VCaP (cell line): ENCODE results near the gene CPXM1.

Experiments
- H3K27ac ChIP-seq: fragments of 450-650 bp; 2 replicates; pipeline ENCODE4 v1.5.1; 2017
- CTCF ChIP-seq: fragments of 450-650 bp; conservative IDR thresholded peaks from 2 replicates; pipeline ENCODE4 v1.5.1; 2017; ENCODE audit warnings: mild to moderate bottlenecking, moderate library complexity

The CPXM1 gene

GRCh38 chr20:2800521-2801285 lies at the start of gene CPXM1:
Gene CPXM1, minus strand, starts transcription at chr20:2800627. Its CDS starts 55 bp downstream, at chr20:2800572.
- TF ChIP-seq CTCF: no peak
- H3K27ac ChIP-seq: no peak within 1 kb of the TSS

- TF ChIP-seq CTCF: no peak
These were observed 49.1 kb upstream of the CPXM1 start for GRCh38 chr20:2849529-2849928.

GRCh38 chr20:2847802-2848201 lies 47.4 kb upstream of the CPXM1 start:
- no peak for TF ChIP-seq CTCF
- no peak overlapping the region for H3K27ac ChIP-seq

More at GRCh38 chr20:2849529-2849928, 49.1 kb upstream of the CPXM1 start:
- no peak overlapping the region for H3K27ac ChIP-seq

- TF ChIP-seq CTCF: no peak
These were observed 46.3 kb upstream of the CPXM1 start for GRCh38 chr20:2846698-2847097.

GRCh38 chr20:2845607-2846006 lies 45.2 kb upstream of the CPXM1 start:
- no peak for TF ChIP-seq CTCF
- H3K27ac ChIP-seq: no peak overlapping the region

More at GRCh38 chr20:2846698-2847097, 46.3 kb upstream of the CPXM1 start:
- H3K27ac ChIP-seq: no peak overlapping the region

- TF ChIP-seq CTCF: no peak
- H3K27ac ChIP-seq: peak overlapping the region; percentile 91
These were observed 40.6 kb upstream of the CPXM1 start for GRCh38 chr20:2840967-2841531.

- TF ChIP-seq CTCF: no peak
- H3K27ac ChIP-seq: peak within 1 kb of the TSS; percentile 91
These were observed 39.9 kb upstream of the CPXM1 start, which contains the start of the genes PCED1A and VPS16 for GRCh38 chr20:2840138-2840966. Gene PCED1A, minus strand, starts transcription at chr20:2840655. Its CDS starts 743 bp downstream, at chr20:2839912. Gene VPS16, plus strand, starts transcription at chr20:2840745. Its CDS starts 30 bp downstream, at chr20:2840775.
